HepG2 (cell line): ENCODE data around the gene RUNX2.

Experiments used
- ZKSCAN1 ChIP-seq: fragments of 150-350 bp; IDR thresholded peaks from 2 replicates; pipeline ENCODE4 v1.6.1; 2014; ENCODE audit warnings: low read length
- ZNF639 ChIP-seq: conservative IDR thresholded peaks from 2 replicates; pipeline ENCODE4 v1.6.1; 2018; ENCODE audit warnings: missing genetic modification reagents

GRCh38 chr6:45702849-45703739 is 375.0 kb downstream of the RUNX2 start:
- TF ChIP-seq ZNF639 (CRISPR knock-in tag) = no peak
- no peak for TF ChIP-seq ZKSCAN1
